ENCODE data around the gene CPXM2.

Gene CPXM2

DNA sequence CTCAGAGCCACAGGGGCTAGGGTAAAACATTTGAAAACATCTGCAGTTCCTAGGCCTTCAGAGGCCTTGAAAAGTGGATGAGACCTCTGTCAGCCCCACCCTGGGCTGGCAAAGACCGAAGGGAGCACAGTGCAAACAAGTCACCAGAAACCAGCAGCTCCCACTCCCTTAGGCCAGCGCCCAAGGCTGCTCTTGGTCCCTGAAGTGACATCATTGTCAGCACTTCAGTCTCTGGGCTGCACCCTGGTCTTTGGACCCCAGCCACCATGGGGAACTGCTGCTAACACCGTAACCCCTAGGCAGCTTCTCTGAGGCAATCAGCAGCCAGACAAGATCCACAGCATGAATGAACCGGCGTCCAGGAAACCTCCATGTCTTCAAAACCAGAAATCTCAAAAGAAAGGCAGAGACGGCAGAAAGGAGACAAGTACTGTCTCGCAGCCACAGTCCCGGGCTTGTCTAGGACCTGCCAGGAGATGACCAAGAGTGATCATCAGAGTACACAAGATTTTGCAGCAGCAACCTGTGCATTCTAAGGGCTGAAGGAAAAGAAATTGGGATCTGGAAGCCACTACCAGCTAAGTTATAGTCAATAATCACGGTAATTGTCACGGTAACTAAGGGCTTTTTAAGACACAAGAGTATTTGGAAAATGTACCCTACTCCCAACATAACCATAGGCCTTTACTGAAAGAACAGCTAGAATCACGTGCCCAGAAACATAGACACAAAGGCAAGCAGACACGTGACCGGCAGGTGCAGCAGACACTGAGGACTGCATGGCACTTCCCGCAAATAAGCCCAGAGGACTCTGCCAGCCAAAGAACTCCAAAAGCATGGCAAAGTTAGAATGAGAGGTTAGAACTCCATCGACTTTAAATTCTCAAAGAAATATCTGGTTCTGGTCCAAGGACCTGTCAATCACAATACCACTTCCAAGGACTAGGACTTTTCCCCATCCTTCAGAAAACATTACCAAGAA, 23.3 kb downstream of the CPXM2 start:
- DNase-seq, result no peak

DNA sequence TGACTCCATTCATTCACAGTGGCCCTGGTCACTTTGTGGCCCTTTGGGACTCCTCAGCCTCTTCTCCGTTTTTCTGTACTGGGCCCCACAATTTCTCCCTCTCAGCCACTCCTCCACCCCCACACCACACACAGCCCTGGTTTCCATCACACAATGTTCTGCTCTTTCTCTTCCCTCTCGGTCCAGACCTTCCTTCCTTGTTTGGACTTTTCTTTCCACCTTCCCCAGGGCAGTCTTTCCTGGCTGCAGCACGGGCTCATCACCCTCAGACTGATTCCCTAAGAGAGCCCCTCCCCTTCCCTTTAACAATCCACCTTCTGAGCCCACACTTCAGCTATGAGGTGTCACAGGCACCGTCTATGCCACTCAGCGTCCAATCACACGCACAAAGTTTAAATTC, 25.7 kb downstream of the CPXM2 start:
- no peak for DNase-seq

DNA sequence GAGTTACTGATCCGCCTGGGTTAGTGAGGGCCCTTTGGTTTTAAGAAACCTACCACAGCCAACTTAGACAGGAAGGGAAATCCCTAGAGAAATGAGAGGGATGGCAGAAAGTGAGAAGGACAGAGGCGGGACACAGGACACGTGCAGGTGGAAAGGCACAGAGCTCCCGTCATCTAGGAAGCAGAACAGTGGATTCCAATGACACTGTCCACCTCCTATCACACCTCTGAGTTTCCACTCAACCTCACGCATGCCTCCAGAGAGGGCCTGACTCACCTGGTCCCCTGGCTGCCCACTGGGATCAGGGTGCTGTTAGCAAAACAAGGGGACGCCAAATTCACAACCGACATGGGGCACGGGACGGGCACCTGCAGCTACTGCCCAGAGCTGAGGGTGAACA, 26.3 kb downstream of the CPXM2 start:
- no peak for DNase-seq

DNA sequence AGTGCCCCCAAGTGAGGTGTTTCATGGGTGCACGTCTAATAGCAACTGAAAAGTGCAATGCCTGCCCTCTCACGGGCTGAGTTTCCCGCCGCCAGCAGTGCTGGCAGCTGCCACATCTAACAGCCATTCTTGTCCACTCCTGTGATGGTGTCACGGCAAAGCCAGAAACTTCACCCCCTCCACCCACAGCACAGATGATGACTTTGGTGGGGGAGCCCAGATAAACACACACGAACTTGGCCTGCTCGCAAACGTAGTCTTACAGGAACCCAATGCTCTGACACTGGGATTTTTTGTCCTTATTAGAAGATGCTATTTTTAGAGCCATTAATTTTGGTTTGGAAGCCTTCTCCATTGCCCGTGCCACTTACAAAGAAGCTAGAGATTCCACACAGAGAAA, 26.7 kb downstream of the CPXM2 start:
- no peak for DNase-seq

DNA sequence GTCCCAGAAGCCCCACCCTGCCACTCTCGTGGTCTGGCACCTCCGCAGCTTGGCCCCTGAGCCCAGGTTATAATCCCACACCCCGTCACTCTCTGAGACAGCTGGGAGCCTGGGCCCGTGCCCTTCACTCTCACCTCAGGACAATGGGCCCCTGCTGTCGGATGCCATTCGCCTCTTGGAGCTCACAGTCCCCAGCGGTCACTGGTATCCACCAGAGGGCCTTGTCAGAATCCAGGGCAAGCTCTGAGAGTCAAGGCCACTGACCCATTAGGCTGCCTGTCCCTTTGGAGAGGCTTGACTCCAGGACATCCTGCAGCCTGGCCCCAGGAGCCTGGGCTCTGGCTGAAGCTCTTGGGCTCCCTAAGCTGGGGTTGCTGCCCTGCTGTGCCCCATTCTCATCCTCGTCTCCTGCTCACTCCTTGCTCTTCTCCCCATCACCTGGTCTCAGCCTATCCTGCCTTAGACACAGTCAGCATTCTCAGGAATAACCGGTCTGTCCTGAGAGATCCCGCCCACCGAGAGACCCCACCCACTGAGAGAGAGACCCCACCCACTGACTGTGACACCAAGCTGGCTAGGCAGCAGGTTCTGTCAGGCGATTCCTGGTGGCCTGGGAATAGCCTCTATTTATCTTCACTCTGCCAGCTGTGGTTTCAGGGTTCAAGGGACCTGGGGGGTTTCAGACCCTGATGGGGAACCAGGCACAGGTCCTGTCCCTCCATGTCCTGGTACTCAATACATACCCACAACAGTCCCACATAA, 27.7 kb downstream of the CPXM2 start:
- no peak for DNase-seq

DNA sequence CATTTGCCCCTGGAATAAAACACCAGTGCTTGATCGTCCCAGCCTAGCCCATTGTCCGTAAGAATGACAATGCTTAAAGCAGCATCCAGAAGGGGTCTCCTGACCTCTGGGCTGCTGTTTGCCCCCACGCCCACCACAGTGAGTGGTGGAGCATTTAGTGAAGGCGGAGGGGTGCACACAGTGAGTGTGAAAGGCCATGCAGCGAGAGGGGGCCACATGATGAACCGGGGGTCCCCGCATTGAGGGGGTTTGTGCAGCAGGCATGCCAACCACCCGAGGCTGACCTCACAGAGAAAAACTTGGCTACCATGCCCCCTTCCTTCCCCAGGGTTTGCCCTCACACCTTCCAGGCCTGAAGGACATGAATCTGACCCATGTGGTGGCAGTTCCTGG, 28.4 kb downstream of the CPXM2 start:
- no peak for DNase-seq

DNA sequence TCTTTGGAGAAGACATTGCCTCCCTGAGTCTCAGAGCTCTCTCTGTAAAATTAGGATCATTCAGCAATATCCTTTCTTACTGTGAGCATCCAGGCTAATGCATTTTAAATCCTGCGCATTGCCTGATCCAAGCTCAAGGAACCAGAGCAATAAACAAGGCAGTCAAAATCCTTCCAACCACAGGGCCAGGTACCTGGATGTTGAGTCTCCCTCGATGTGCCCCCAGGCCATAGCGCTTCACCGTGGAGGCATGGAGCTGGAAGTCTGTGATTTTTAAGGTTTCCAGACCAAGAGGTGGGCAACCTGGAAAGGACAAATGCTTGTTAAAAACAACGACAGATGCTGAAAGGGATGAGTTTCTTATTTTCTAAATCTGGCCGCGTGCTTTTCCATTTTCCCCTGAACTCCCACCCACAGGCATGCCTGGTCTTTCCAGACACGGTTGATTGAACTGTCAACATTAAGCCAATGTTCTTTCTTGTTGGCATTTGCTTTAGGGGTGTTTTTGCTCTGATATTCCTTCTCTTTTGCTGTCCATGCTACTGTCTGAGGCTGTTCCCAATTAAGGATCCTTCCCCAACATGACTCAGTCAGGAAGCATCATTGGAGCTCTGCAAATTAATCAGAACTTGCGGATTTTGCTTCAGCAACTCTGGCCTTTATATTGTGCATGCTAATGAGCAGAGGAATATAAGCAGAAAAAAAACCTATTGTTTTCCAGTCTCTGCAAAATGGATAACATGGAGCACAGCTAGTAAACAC, 29.0 kb downstream of the CPXM2 start:
- DNase-seq, result no peak

DNA sequence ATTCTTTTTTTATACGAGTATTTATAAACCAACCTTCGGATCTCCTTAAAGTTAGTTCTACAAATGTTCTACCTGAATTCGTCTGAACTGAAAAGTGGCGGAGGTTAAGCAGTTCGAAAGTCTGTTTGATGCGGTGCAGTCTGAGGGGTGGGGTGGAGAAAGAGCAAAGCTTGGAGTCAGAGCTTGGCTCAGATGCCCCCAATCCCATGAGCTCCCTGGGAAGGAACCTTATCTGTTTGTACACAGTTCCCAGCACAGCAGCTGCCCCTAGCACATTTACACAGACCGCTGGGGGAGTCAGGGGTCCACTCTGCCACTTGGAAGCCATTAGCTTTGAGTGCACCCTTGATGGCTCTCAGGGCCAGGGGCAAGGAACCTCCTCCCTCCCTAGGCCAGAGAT, 30.8 kb downstream of the CPXM2 start:
- no peak for DNase-seq

DNA sequence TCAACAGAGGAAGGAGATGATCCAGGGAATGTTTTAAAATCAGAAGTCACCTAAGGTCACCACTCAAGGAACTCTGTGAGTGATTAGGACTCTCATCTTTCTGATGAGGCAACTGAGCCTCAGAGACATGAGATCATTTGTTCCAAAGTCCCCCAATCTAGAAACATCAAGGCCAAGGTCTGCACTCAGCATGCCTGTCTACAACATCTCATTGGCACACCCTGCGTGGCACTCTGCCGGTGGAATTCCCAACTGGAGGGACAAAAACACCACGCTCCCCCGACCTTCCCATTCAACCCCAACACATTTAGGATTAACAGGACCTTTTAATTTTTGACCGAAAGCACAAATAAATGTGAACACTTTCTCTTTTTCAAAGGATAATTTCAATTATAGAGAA, 31.4 kb downstream of the CPXM2 start:
- DNase-seq, result no peak

DNA sequence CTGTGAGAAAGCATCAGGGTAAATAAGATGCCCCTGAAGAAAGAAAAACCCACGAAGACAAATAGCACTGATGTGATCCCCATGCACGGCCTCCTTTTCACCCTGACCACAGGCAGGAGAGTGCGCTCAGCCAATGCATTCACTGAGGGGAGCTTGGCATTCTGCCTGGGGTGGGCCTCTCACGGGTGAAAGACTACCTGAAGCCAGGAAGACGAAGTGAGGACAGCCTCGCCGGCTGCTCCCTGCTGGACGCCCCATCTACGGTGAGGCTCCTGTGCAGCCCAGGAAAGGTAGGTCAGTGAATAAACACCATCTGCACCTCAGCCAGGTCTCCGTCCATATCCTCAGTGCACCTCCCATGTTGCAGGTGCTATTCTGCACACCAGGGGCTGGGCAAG, 32.0 kb downstream of the CPXM2 start:
- no peak for DNase-seq

DNA sequence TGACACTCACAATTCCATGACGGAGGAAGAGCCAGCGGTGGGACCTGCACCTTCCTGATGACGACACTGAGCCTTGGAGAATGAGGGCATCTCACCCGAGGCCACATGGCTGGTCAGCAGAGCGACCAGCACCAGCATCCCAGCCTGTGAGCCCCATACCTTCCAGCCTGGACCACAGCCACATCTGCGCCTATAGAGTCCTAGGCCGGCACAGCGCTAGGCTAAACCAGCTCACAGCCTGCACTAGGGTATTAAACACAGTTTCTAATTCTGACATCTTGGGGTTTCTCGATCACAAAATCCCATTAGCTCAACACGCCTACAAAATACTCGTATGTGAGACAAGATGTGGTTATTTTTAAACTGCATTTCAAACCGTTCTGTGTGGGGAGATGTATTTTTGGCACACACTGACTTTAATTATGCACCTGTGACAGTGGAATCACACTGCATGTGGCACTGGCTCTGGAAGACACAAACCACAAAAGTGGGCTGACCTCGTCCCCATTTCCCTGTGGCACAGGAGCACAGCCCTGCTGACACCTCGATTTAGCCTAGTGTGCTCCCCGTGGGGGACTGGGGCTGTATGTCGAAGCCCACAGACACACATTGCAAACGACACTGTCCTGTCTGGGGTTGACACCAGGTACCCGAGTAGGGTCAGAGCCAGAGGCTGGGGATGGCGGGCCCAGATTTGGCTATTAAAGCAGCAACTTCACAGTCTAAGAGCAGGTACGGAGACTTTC, 32.5 kb downstream of the CPXM2 start:
- no peak for DNase-seq

DNA sequence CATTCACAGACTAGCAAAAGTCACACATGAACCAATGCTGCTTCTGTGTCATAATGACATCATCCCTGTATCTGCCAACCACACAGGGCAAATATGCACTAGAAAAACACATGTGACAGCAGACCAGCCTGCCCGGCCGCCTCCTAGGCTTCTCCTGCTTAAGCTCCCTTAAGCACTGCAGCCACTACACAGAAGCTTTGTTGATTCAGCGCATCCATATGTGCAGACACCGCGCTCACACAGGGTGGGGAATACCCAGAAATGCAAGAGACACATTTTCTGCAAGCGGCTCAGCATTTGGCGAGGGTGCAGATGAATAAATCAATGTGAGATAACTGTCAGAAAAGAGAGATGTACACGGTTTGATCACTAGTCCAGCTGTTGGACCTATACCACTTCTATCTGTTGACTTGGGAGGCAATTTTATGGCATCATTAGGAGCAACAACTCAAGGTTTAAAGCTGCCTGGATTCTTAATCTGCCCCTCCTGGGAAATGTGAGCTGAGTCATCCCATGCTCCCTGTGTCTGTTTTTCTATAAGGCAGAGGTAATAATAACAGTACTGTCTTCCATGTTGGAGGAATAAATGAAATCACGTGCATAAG, 33.4 kb downstream of the CPXM2 start:
- no peak for DNase-seq

DNA sequence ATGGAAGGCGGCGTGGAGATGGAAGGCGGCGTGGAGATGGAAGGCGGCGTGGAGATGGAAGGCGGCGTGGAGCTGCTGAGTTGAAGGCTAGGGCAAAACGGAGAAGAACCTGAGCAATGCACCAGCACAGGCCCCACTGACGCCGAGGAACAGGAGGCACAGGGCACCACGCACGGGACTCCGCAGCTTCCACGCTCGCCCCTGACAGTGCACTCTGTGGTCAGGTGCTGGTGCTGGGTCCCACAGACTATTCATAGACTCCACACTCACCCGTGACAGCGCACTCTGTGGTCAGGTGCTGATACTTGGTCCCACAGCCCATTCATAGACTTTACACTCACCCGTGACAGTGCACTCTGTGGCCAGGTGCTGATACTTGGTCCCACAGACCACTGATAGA, 34.0 kb downstream of the CPXM2 start:
- no peak for DNase-seq

DNA sequence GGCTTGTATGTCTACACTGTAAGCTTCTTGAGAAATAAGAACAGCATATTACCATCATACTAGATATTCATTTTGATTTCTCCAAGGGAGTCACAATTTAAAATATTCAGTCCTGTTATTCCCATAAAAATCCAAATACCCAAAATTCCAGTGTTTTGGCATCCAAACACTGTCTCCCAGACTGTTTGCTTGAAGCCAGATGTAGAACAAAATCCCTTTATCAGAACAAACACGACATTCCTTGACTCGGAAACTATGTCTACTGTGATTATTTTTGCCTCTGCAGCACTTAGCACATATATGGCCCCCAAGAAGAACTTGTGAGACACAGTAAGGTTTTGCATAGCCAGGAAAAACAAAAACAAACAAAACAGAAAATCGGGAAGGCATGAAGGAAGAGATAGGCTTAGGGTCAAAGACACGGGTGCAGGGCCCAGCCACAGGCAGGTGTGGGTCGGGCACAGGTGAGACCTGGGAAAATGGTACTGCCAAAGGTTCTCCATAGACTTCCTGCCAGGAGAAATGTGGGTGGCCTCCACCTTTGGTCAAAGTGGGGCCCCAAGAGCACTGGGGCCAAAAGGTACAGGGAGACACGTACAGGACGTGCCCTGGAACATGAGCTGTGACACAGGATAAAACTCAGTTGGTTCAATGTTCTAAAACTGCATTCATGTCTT, 36.5 kb downstream of the CPXM2 start:
- DNase-seq, result no peak

DNA sequence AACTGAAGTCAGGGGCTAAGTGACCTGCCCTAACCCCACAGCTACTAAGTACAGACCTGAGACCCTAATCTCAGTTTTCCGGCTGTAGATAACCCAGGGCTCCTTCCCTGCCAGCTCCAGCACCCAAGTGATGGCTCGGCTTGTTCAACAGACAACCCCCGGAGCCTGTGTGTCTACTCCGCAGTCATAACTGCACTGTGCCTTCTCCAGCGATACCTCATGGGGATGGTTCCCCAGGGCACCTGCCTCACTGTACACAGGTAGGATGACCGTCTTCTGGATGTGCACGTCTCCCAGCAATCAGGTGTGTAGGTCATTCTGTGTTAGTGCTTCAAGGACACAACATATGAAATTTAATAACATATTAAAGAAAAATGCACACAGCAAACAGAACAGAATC, 37.1 kb downstream of the CPXM2 start:
- DNase-seq, result no peak

DNA sequence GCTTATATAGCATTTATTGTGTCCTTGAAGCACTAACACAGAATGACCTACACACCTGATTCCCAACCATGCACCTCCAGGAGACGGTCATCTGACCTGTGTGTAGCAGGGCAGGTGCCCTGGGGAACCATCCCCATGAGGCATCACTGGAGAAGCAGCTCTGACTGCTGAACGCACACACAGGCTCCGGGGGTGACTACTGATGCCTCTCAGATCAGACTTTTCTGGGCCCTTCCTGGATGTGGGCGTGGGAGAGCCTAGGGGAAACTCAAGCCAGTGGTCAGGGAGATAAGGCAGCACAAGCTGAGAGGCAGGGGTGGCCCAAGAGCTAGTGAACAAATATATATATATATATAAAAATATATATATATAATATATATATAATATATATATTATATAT, 37.6 kb downstream of the CPXM2 start:
- no peak for DNase-seq

DNA sequence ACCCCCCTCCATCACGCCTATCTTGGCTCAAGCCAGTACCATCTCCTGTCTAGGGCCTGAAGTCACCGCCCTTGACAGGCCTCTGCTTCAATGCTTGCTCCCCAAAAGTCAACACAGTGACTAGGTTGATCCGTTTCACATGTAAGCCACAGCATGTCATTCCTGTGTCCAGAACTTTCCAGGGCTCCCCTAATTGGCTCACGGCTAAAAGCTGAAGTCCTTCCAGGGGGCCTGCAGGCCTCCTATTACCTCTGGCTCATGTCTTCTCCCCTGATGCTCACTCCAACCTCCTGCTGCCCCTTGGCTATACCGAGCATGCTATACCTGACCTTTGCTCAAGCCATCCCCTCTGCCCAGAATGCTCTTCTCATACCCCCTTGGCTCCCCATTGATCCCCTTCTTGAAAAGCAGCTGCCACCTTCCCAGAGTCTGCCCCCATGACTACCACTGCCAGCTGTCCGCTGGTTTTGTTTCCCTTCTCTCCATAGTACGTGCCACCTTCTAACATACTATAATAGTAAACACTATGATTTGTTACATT, 39.1 kb downstream of the CPXM2 start:
- DNase-seq, result no peak

DNA sequence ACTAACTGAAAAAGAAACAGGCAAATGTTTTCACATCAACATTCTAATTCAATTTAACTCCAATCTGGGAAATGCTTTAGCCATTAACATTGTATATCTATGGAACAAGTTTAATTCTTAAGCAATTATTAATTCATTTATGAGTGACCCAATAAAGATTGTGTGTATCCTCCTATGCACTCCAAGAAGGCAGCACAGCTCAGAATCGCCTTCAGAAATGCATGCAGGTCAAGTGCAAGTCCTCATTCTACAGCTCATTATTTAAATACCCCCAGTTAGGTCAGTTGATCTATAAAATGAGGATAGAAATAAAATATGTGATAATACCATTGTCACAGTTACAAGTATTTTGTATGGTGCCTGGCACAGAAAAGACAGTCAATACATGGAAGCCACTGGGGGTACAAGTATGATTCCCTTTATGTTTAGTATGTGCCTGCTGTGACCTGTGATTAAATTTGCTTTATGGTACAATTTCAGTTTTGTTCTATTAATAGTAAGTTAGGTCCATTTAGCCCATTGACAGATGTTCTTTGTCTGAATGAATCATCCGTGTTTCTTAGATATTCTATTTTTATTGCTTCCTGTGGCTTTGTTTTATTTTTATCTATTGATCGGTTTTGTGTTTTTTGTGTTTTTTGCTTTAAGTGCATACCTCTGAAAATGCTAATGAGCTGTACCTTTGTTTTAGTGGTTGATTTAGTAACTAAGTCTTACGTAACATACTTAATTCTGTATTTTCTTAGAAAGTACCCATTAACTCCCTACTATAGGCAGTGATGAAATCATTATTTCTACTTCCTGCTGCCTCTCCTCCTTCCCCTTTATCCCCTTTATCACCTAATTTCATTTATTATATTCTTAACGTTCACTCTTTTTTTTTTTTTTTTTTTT, 42.8 kb downstream of the CPXM2 start:
- DNase-seq, result no peak

DNA sequence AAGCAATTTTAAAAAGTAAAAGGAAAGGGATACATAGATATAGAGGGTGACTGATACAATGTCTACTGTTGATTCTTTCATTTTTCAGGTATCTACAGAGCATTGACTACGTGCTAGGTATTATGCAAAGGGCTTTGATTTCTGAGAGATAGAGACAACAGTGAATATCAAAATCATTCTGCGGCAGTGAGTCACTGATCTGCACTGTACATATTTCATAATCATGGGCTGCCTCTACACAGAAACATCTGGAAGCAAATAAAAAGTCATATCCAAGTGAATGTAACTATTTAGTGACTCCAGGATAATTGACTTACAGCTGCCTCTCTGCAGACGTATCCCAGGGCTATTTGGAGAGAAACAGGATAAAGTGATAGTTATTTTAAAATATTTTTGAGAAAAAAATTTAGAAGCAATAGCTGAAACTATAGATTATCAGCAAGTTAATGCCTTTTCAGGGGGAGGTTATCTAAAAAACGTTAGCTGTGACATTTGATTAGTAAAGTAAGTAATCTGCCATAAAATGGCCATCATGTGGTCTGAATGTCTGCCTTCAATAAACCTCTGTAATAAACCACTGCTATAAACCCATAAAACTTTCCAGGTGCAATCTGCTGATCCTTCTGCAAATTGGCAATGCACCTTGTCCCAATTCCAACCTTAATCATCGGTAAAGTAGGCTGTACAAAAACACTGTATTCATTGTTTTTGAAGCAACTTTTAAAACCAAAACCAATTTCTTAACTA, 43.7 kb downstream of the CPXM2 start:
- no peak for DNase-seq

DNA sequence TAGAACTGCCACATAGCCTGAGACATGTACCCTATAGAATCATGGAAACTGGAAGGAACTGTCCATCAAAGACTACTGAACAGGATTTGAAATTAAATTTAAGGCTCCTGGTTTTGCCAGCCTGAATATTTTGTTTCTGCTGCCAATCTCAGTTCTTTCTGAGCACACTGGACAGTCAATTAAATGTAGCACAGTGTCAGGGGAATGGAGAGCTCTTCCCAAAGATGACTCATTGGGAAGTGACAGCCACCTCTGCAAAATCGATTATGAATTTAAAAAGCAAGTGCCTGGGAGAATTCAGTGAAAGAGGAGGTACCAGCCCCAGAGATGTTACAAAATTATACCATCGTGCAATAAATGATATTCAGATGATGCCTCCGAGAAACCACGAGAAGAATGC, 47.8 kb downstream of the CPXM2 start:
- DNase-seq, result no peak
